HG03342 (cell line): ENCODE measurements around the gene ZDHHC22.

Experiments
- ATAC-seq: cut with Tn5 transposase; IDR thresholded peaks from one replicate; pipeline ENCODE4 v1.9.1; 2021; ENCODE audit warnings: mild to moderate bottlenecking, moderate library complexity; ENCODE audit not compliant: unreplicated experiment

ZDHHC22 gene

DNA sequence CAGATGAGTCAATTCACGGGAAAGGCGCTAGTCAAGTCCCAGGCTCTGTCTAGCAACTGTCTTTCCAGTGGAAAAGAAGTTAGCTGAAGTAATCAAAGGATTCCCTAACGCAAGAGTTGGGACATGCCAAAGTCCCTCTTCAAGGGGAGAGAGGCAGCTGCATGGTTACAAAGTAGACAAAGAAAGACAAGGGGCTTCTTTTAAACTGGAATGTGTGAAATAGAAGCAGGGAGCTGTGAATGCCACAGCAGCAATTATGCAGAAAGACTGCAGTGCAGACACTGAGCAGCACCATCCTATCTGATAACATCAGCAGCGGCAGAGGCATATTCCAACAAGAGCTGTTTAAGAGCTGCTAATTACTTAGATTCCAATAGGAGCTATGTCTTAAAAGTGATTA is 56.1 kb downstream of the ZDHHC22 start:
- ATAC-seq: no peak

GRCh38 chr14:77084985-77085384 is 56.6 kb downstream of the ZDHHC22 start:
- ATAC-seq: no peak

GRCh38 chr14:77083082-77083481 is 58.5 kb downstream of the ZDHHC22 start:
- no peak for ATAC-seq

DNA sequence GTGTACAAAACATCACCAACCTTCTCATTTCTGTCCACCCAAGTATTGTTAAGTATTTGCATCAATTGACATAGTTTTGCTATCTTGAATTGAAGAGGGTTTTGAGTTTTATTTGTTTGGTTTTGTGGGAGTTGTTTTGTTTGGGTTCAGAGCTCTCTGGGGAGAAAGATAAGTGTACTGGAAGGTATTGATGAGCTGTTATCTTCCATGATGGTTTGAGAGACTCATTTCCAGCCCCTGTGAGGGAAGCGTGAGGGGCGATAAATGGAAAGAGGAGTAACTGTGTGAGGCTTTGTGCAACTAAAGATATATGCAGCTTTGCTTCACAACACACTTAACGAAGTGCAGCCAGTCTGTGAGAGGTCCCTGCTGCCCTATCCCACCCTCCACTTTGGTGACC is 59.2 kb downstream of the ZDHHC22 start:
- no peak for ATAC-seq
